Measurements from ENCODE around the gene PTCD3.

PTCD3 gene

GRCh38 chr2:86105969-86106945, at the start of gene PTCD3:
PTCD3 (plus strand) TSS chr2:86106235; CDS start chr2:86106248, 13 bp downstream.
- FAIRE-seq (peak; percentile 86), DNase-seq (ENCODE audit: insufficient read length, low spot score) (peak; percentile 96)

- DNase-seq (ENCODE audit: insufficient read length, low spot score) (no peak), FAIRE-seq (no peak)
Observed at GRCh38 chr2:86056590-86057331, 49.3 kb upstream of the PTCD3 start.

GRCh38 chr2:86062043-86062442, 44.0 kb upstream of the PTCD3 start:
- DNase-seq (ENCODE audit: insufficient read length, low spot score) (peak; percentile 53), FAIRE-seq (no peak)

- DNase-seq (ENCODE audit: insufficient read length, low spot score) = no peak
- no peak for FAIRE-seq
Observed at GRCh38 chr2:86064006-86064405, 42.0 kb upstream of the PTCD3 start.

- FAIRE-seq (no peak), DNase-seq (ENCODE audit: insufficient read length, low spot score) (no peak)
Observed at GRCh38 chr2:86065512-86065911, 40.5 kb upstream of the PTCD3 start.

- FAIRE-seq = no peak
- DNase-seq (ENCODE audit: insufficient read length, low spot score) = no peak
Observed at GRCh38 chr2:86066007-86066578, 39.9 kb upstream of the PTCD3 start.

GRCh38 chr2:86066915-86067314, 39.1 kb upstream of the PTCD3 start:
- FAIRE-seq (no peak), DNase-seq (ENCODE audit: insufficient read length, low spot score) (no peak)

- FAIRE-seq = peak; percentile 28
- peak; percentile 71 for DNase-seq (ENCODE audit: insufficient read length, low spot score)
Observed at GRCh38 chr2:86068136-86068588, 37.9 kb upstream of the PTCD3 start.

GRCh38 chr2:86068648-86069047, 37.4 kb upstream of the PTCD3 start:
- no peak for DNase-seq (ENCODE audit: insufficient read length, low spot score)
- FAIRE-seq = no peak

- DNase-seq (ENCODE audit: insufficient read length, low spot score) = no peak
- FAIRE-seq = no peak
Observed at GRCh38 chr2:86069091-86069685, 36.8 kb upstream of the PTCD3 start.

GRCh38 chr2:86069783-86070339, 36.2 kb upstream of the PTCD3 start:
- DNase-seq (ENCODE audit: insufficient read length, low spot score) = no peak
- FAIRE-seq = no peak

- DNase-seq (ENCODE audit: insufficient read length, low spot score) (no peak), FAIRE-seq (no peak)
Observed at GRCh38 chr2:86070868-86071267, 35.2 kb upstream of the PTCD3 start.

- DNase-seq (ENCODE audit: insufficient read length, low spot score) (no peak), FAIRE-seq (no peak)
Observed at GRCh38 chr2:86072271-86072858, 33.7 kb upstream of the PTCD3 start.

- DNase-seq (ENCODE audit: insufficient read length, low spot score) (no peak), FAIRE-seq (no peak)
Observed at GRCh38 chr2:86073225-86073624, 32.8 kb upstream of the PTCD3 start.

- no peak for DNase-seq (ENCODE audit: insufficient read length, low spot score)
- FAIRE-seq = no peak
Observed at GRCh38 chr2:86074256-86074655, 31.8 kb upstream of the PTCD3 start.

GRCh38 chr2:86074811-86075210, 31.2 kb upstream of the PTCD3 start:
- no peak for FAIRE-seq

GRCh38 chr2:86075886-86076285, 30.1 kb upstream of the PTCD3 start:
- FAIRE-seq = no peak

More at GRCh38 chr2:86074811-86075210, 31.2 kb upstream of the PTCD3 start:
- no peak for DNase-seq (ENCODE audit: insufficient read length, low spot score)

GRCh38 chr2:86078774-86079545, 27.1 kb upstream of the PTCD3 start:
- no peak for FAIRE-seq
- DNase-seq (ENCODE audit: insufficient read length, low spot score) = peak; percentile 68

More at GRCh38 chr2:86075886-86076285, 30.1 kb upstream of the PTCD3 start:
- no peak for DNase-seq (ENCODE audit: insufficient read length, low spot score)

Measured in HTR-8/SVneo (cell line).